HG02759 (cell line): ENCODE results near the gene UBE2QL1.
"Not testable (repeated sequence)": the region's sequence is repeated elsewhere in the genome, so short reads cannot be mapped to it uniquely, and the experiment has no call there.

ENCODE experiments used
- ATAC-seq: cut with Tn5 transposase; IDR thresholded peaks from one replicate; pipeline ENCODE4 v1.9.1; 2021; ENCODE audit warnings: mild to moderate bottlenecking, moderate library complexity; ENCODE audit not compliant: unreplicated experiment

The UBE2QL1 gene

DNA sequence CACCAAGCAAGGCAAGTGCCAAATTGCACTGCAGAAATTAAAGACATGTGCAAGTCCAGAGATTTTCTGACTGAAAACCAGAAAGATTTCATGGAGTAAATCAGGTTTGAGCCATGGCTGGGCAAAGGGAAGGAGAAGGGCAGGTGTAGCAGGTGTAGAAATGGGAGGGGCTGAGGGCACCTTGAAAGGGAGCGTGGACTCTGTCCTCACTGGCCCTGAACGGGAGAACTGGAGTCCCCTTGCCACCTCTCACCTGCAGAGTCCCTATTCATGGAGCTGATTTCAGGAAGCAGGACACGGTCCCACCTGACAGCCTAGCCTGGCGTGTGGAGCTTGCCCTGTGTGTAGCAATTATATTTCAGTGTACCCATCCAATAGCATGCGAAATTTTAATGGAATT is 46.3 kb downstream of the UBE2QL1 start:
- no peak for ATAC-seq

DNA sequence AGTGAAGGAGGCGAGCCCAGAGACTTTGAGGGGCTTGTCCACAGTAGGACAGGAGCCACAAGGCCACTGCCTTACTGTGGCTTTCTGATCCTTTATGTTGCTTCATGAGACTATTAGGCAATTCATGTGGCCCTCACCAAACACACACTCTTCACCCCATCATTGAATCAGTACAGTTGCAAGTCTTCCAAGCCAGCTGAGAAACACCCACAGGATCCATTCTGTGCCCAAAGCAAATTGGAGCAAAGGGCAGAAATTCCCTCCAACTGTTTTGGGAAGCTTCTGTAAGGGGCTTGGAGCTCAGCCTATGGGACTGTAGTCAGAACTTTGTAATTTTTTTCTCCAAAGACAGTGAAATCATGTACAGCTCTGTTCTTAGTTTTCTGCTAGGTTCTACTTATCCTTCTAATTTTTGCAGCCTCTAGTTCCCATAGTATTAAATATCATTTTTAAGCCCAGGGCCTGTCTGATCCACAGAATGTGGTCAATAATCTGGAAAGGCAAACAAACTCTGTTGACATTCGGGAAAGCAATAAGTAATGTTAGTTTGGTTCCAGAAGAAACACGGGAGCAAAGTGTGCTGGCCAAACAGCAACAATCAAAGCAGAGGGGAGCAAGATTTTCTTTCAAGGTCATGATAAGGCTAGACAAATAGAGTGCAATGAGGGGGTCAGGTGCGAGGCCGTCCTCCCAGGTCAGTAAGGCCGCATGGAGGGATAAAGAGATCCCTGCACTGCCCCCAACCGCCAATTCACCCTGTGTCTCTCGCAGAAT is 47.0 kb downstream of the UBE2QL1 start:
- ATAC-seq, result no peak

DNA sequence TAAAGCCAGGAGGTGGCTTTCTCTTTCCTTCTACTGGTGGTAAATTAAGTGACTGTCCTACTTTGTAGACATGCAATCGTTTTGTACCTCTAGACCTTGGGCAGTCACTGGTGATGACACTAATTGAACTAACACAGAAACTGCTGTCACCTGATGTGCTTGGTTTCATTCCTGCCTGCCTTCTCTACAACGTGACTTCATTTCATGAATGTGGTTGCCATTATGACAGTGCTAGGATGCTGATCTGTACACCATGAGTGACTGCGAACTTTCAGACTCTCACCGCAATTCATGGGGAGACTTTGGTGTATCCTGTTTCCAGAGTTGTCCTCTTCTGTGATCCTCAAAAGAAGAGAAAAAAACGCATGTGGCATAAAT is 47.5 kb downstream of the UBE2QL1 start:
- peak; percentile 89 for ATAC-seq

DNA sequence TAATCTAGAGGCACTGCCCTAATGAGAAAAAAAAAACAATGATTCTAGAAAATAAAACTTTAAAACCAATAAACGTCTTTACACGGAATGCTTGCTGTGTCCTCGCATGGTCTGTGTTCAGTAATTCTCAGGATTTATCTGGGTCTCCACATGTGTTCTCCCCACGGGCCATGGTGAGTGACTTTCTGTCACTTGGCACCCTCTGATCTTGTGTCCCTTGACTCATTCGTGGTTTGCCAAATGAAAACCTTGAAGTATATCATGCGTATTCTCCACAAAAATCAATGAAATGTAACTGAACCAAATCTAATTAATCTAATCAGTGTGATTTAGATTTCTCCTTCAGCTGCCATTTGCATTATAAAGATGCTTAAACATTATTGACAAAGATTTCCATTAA is 48.0 kb downstream of the UBE2QL1 start:
- ATAC-seq, result no peak

DNA sequence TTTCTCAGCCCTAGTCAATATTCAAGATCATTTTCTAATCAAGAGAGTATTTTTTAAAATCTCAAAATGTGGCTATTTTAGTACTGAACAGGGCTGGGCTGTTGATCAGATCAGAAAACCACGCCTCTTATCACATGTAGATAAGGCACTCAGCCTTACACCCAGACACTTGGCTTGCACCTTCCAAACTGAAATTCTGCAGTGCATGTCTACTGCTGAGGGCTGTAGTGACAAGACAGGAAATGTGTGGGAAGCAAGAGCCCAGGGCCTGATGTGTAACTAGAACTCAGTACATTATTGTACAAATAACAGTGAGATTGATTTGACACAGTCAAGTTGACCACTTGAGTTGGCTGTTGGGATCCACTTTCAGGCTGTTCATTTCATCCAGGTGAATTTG is 48.6 kb downstream of the UBE2QL1 start:
- peak; percentile 22 for ATAC-seq

DNA sequence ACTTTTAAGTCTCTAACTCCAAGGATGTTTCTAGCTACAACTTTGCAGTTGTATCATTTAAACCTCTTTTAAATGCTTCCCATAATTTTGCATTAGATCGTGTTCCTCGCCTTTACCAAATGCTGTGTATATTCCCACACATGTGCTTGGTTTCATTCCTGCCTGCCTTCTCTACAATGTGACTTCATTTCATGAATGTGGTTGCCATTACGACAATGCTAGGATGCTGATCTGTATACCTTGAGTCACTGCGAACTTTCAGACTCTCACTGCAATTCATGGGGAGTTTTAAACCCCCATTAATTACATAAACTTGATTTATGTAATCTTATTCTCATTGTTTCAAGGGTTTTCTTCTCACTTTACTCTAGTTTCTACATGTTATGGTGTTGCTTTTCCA is 50.3 kb downstream of the UBE2QL1 start:
- ATAC-seq, result no peak

DNA sequence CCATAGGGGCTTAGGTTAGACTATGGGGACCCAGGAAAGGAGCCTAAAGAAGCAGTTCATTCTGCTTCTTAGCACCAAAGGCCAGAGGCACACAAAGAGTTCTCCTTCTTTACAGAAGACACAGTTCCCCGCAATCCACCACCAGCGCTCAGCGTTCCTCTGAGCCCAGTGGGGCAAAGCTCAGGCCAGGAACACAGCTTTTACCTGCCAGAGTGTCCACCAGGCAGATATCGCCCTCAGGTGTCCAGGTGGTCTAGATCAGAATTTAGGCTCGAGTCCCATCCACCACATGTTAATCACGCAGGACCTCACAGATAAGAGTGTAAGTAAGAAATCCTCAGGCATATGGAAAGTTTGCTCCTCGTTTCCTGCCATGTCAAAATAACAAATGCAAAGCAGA is 53.0 kb downstream of the UBE2QL1 start:
- ATAC-seq, result no peak

DNA sequence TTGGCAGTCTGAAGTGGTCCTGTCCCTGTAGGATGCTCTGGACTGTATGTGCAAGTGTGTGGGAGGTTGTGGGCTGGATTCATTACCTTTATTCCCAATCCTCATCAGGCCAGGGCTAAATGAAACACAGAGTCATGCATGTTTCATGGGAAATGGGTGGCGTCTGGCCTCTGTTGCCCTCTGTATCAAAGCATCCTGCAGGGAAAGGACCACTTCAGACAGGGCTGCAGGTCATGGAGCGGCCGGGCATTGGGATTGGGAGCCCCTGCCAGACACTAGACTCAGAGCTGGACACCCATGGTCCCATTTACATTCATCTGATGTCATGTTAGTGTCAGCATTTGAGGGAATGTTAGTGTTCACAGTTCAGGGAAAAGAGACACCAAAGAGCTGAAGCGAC is 53.8 kb downstream of the UBE2QL1 start:
- ATAC-seq, result no peak

DNA sequence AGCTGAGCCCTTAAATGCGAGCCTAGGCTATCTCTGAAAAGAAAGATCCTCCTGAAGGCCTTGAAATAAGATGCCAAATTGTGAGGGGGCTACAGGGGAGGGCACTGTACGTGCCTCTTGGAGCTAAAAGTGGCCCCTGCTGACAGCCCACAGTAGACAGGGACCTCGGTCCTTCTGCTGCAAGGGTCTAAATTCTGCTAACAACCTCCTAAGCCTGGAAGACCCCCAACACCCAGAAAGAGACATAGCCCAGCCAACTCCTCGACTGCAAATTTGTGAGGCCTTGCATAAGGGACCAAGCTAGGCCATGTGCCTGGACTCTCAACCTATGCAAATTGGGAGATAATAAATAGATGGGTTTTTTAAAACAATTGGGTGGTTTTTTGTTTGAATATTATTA is 54.7 kb downstream of the UBE2QL1 start:
- ATAC-seq, result no peak

DNA sequence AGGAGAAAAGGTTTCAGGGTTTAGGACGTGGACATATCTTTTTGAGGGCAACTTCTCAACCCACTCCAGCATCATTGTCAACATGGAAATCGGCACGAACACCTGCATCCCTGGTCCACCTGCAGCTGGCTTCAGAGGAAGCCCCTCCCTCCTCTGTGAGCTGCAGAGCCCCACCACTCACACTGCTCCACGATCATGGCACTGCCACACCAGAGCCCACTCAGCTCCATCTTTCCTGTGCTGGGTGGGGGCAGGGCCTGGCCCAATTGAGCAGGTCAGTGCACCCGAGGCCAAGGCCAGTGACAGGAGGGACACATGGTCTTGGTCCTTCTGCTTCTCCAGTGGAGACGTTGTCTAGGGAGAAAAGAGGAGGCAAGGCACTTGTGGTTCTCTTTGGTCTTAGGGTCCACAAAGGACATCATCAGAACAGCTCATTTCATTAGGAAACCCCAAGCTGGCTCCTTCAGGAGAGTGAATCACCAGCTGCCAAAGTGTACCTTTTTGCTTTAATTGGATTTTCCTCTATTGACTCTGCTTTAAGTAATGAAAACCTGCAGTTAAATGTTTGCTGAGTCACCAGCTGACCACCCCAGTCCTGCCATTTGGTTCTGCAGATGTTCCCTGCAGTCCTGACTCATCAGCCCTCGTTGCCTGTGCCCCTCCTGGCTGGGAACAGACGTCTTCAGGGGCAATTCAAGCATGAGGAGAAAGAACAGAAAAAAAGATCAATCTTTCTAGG is 56.2 kb downstream of the UBE2QL1 start:
- no peak for ATAC-seq

DNA sequence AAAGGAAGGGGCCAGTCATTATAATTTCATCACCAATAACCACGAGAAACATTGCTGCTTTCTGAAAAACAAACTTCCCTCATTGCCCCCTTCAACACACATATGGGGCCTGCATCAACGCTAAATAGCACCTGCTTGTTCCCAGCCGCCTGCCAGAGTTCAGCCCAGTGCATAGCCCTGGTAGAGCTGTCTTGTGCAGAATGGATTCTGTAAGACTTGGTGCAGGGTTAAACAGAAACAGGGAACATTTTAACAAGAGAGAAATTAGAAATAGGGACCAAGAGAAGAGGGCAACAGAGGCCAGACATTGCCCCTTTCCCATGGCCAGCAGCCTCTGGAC is 56.7 kb downstream of the UBE2QL1 start:
- no peak for ATAC-seq

DNA sequence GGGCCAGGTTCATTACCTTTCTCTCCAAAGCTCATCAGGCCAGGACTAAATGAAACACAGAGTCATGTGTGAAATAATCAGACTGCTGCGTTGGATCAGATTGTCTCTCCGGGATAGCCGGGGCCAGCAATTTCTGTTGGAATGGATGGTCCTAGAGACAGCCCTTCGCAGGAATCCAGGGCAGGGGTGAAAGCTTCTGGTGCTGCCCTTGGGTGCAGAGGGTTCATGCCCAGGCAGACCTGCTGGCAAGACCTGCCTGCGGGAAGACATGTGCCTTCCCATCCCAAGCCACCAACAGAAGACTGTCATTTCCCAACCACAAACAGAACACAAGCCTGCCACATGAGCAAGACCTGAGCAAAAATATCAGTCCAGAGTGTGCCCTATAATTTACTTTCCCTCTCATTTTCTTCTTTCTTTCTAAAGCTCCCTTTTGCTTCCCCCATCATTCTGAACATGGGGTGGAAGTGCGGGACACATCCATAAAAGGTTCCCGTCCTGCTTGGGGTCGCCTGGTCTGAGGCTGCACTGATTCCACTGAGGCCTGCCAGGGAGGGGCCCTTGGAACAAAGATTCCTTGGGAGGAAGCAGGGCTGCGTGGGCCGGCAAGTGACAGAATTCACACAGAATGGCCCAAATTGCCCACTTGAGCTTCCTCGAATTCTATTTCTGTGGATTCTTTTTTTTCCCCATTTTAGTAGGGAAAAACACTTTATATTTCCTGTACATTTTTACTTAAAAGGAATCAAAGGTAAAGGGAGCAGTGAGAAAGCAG is 57.3 kb downstream of the UBE2QL1 start:
- no peak for ATAC-seq

DNA sequence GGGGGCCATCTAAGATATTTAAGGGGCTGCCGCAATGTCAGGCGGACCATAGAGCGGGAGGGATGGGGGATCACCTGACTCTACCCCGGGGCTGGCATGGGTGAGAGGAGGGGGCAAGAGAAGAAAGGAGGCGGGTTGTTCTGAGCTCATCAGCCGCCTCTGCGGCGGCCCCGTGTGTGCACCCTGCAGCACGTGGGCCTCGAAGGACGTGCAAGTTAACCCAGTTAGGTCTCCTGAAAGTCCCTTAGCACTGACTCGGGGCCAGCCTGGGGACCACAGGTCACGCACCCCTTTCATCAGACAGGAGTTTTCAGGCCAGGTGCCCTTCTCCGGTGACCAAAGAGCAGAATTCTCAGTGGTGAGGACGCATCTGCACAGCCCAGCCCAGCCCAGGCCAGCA is 58.0 kb downstream of the UBE2QL1 start:
- peak; percentile 42 for ATAC-seq

DNA sequence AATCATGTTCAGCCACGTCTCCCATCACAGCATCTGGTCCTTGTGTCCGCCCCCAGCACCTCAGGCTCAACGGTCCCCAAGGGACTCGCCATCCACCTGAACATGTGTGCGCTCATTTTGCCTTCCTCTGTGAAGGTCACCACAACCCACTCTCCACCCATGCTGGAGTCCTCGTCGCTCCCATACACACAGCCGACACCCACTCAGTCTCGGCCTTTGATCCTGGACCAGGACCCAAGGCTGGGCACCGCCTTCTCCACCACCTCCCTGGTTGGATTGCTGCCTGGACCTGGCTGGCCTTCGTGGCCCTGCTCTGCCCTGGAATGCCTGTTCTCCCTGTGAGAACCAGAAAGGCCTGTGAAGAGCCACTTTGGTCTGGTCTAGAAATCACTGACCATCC is 60.3 kb downstream of the UBE2QL1 start:
- no peak for ATAC-seq

DNA sequence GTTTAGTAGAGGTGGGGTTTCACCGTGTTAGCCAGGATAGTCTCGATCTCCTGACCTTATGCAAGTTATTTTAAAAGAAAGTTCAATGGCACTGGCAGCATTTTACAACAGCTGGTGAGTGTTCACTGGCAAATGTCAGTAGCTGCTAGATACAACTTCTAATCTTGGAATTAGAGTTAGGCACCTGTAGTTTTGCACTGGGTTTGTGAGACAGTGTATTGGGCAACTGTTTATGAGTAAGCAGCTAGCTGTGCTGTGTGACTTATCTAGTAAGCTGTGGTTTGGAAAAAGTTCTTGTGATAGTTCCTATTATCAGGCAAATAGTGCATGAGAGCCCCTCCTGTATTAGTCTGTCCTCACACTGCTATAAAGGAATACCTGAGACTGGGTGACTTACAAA is 61.5 kb downstream of the UBE2QL1 start:
- ATAC-seq, result no peak

DNA sequence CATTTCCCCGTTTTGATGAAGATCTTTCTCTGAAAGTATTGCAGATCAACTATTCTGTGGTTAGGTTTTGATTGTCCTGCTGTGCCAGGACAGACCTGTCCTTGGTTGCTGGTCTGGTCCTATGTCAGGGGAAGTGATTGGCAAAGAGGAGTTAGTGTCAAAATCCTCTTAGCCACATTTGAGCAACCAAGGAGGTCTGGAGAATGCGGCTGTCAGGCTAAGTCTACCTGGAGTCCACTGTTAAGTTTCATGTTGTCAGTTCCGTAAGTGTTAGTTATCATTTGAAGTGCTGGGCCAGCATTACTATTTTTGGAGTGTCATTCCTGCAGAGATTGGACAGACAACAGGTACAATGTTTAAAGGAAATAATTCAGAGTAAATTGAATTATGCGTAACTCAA is 62.3 kb downstream of the UBE2QL1 start:
- ATAC-seq, result no peak

DNA sequence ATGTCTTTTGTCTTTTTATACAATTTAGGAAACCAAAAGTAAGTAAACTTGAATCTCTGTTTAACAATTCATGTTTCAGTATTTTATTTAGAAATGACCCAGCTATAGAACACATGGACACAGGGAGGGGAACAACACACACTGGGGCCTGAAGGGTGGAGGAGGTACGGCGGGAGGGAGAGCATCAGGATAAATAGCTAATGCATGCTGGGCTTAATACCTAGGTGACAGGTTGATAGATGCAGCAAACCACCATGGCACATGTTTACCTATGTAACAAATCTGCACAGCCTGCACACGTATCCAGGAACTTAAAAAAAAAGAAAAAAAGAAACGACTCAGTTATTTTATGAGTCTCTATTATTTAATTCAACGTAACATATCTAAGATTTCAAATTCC is 67.2 kb downstream of the UBE2QL1 start:
- ATAC-seq, result not testable (repeated sequence)

DNA sequence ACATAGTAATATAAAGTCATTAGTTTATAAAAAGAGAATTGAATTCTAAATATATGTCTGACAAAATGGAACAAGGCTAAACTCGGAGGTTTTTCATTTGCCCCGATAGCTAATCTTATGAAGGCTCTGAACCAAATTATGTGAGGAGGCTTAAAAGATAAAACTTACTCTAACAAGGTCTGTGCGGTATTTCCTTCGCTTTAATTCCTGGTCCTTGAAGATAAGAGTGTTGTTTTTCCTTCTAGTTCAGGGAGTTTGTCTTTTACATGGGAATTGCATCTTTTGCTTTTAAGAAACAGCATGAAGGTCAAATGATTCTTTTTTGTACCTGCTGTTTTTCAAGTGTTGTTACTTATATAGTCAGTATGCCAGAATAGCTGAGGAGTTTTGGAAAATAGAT is 68.2 kb downstream of the UBE2QL1 start:
- ATAC-seq, result no peak

DNA sequence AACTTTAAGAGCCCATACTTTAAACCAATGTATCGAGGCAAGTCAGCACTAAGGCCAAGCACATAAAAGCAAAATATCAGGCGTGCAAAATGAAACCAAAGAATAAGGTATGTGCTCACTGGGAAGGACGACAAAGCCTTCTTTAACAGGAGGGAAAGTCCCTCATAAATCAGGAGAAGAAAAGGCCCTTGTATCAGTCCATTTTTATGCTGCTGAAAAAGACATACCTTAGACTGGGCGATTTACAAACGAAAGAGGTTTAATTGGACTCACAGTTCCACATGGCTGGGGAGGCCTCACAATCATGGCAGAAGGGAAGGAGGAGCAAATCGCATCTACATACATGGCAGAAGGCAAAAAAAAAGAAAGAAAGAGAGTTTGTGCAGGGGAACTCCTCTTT is 68.9 kb downstream of the UBE2QL1 start:
- no peak for ATAC-seq

DNA sequence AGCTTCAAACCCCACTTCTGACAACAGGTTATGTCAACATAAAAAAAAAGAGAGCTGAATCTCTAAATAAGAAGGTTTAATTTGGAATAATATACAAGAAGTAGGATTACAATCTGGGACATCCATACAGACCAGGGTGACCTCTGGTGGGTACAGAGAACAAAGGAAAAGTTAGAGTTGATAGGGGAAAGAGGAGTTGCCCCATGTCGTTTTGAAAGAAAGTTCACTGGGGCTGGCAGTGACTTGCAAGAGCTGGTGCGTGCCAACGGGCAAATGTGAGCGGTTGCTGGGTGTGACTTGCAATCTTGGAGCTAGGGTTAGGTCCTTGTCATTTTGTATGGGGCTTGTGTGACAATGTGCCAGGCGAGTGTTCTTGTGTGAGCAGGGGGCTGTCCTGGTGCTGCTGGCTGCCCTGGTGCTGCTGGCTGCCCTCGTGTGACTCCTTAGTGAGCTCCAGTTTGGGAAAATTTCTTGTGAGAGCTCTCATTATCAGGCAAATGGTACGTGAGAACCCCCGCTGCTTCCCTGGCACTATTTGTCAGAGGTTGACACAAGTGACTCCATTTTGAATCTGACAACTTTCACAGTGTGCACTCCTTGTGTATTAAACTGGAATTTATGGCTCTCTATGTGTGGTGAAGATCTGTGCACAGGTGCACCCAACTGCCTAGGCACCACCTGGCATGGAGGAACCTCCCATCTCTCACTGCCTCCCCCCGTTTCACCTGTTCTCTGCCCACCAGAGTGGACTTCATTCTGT is 69.8 kb downstream of the UBE2QL1 start:
- ATAC-seq, result no peak

DNA sequence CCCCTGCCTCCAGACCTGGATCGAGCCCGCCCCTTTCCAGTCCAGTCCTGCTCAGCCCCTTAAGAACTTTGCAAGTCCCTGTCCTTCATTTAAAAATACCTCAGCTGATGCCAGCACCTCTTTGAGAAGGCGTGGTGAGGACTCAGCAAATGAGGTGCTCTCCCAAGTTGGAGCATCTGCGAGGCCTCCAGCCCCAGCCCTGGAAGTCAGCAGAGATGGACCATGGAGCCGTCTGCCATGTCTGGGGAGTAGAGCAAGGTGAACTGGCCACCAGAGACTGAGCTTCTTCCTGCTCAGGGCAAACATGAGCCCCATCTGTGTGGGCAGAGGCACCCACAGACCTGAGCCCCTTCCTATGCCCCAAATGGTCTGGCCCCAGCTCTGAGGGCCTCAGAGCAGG is 71.5 kb downstream of the UBE2QL1 start:
- no peak for ATAC-seq
